H1 (cell line): ENCODE measurements around the gene TMEM135. TPM values are rescaled to one million over a fixed set of nuclear protein-coding genes. Genes with fewer than 3 reads are reported as not detected.

Experiments used
- CTCF ChIP-seq, 3 experiments: IDR thresholded peaks; 1 replicate in 2 of 3; 2 replicates in 1 of 3; pipeline versions ENCODE4 v1.5.1 to v1.6.1; 2011; ENCODE audit warnings: low read length in 3 of 3, mild to moderate bottlenecking in 3 of 3, inconsistent platforms in 2 of 3, low read depth in 1 of 3, moderate library complexity in 1 of 3; ENCODE audit not compliant: insufficient read depth in 1 of 3; ENCODE audit errors: control extremely low read depth in 1 of 3
- SUZ12 ChIP-seq: fragments of 200-600 bp; sonication (generic); IDR thresholded peaks from 2 replicates; pipeline ENCODE4 v1.6.1; 2012; ENCODE audit warnings: mild to moderate bottlenecking, inconsistent platforms, low read length, moderate library complexity, mixed read lengths
- TAF1 ChIP-seq: IDR thresholded peaks from 2 replicates; pipeline ENCODE4 v1.6.1; 2011; ENCODE audit warnings: mild to moderate bottlenecking, low read depth, low read length
- TAF7 ChIP-seq: optimal IDR thresholded peaks from 2 replicates; pipeline ENCODE3; 2011; ENCODE audit warnings: low read depth, mild to moderate bottlenecking, inconsistent platforms, low read length, moderate library complexity, borderline replicate concordance
- polyA plus RNA-seq, 7 experiments: library from polyadenylated mRNA; depleted of rRNA in 3 of 7; stranded (reverse) in 5 of 7; unstranded in 2 of 7; fragments of >200 nt in 5 of 7; fragments of 200-250 nt in 2 of 7; gene quantifications; 1 replicate in 5 of 7; 2 replicates in 1 of 7; 4 replicates in 1 of 7; pipeline versions ENCODE4 v1.2.1 to v1.2.3, GENCODE V29; 2011 to 2013; ENCODE audit warnings: missing spikeins in 2 of 7, mixed read lengths in 2 of 7
- total RNA-seq: library from RNA; stranded (reverse); fragmentation: NEBNext Ultra II Directional; extraction: Animal tissue kit (Norgen Biotek cat#: 25700); gene quantifications from 2 replicates; pipeline ENCODE4 v1.2.1, GENCODE V29; 2021
- TF ChIP-seq, protein P1 (sequence below): IDR thresholded peaks from 2 replicates; pipeline ENCODE4 v1.6.1; 2012; ENCODE audit warnings: low read length, inconsistent platforms
- TF ChIP-seq, protein P2 (sequence below): IDR thresholded peaks from 2 replicates; pipeline ENCODE4 v1.6.1; 2012; ENCODE audit warnings: inconsistent platforms

TMEM135 gene
- total and polyA plus RNA-seq, 2 of the 8 experiments (the other 6 are each of a cell fraction or from before 2014, with no cell fraction given): 9.3 to 31.3 TPM

DNA sequence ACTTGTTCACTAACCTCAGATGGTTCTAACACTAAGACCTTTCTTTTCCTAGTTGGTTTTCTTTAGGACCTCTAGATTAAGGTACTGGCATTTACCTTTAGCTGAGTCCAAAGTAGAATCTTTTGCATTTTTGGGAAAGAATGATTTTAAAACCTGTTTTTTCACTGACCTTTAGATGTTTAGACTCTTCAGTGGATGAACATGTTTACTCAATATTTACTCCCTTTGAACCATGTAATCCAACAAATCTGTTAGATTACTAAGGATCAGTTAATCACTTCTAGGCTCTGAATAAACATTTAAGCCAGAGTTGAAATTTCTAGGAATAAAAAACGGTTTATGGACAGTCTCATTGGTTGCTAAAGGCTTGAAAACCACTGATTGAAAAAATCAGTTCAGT lies 6.2 kb downstream of the TMEM135 start (continued):
- no peak for TF ChIP-seq CTCF (IDR thresholded peaks at IDR 0.05; ENCODE audit: control extremely low read depth in 1 of 3, insufficient read depth in 1 of 3, low read depth in 1 of 3, low read length in 3 of 3)
- TF ChIP-seq, protein P1, sequence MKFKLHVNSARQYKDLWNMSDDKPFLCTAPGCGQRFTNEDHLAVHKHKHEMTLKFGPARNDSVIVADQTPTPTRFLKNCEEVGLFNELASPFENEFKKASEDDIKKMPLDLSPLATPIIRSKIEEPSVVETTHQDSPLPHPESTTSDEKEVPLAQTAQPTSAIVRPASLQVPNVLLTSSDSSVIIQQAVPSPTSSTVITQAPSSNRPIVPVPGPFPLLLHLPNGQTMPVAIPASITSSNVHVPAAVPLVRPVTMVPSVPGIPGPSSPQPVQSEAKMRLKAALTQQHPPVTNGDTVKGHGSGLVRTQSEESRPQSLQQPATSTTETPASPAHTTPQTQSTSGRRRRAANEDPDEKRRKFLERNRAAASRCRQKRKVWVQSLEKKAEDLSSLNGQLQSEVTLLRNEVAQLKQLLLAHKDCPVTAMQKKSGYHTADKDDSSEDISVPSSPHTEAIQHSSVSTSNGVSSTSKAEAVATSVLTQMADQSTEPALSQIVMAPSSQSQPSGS: no peak
- no peak for TF ChIP-seq SUZ12
- TF ChIP-seq TAF1: no peak
- no peak for TF ChIP-seq TAF7
- TF ChIP-seq, protein P2, sequence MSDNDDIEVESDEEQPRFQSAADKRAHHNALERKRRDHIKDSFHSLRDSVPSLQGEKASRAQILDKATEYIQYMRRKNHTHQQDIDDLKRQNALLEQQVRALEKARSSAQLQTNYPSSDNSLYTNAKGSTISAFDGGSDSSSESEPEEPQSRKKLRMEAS: no peak
